ENCODE measurements around the gene NFKBIE.

The NFKBIE gene

DNA sequence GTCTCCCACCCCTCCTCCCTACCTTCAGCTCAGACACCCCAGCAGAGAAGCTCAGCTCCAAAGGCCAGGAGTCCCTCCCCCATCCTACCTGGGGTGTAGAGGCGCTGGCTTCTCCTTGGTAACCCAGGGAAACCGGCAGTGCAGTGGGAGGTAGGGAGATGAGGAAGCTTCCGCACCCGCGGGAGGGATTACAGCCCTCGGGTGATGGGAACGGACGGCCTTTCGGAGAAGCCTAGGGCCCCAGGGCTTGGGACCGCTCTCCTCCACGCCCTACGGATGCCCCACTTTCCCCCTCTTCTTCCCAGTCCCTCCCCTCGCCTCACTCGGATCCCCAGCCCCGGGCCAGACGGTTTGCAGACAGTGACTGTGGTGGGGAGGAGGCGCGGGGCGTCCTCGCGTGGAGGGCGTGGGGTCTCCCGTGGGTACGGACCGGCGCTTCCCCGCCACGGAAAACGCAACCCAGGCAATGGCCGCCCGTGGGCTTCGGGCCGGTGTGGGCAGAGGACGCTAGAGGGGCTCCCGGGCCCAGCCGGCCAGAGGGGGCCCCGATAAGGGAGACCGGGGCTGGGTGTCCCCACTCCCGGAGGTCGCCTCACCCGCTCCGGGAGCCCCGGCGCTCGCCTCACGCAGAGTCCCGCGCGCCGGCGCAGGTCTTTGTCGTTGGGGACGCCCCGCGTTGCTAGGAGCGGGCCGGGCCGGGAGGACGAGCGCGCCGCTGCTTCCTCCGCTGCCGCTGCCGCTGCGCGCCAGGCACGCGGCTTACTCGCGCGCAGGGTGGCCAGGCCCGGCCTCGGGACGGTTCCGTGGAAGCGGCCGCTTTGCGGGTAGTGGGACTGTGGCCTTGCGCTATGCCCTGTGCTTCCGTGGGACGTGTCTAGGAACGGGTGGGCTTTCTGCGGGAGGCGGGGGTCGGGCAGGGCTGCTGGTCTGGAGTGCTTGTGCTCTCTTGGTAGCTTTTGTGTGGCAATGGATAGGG, 32.0 kb upstream of the NFKBIE start:
- DNase-seq: peak; percentile 52

- no peak for DNase-seq
Observed at GRCh38 chr6:44294832-44295791, 29.8 kb upstream of the NFKBIE start.

DNA sequence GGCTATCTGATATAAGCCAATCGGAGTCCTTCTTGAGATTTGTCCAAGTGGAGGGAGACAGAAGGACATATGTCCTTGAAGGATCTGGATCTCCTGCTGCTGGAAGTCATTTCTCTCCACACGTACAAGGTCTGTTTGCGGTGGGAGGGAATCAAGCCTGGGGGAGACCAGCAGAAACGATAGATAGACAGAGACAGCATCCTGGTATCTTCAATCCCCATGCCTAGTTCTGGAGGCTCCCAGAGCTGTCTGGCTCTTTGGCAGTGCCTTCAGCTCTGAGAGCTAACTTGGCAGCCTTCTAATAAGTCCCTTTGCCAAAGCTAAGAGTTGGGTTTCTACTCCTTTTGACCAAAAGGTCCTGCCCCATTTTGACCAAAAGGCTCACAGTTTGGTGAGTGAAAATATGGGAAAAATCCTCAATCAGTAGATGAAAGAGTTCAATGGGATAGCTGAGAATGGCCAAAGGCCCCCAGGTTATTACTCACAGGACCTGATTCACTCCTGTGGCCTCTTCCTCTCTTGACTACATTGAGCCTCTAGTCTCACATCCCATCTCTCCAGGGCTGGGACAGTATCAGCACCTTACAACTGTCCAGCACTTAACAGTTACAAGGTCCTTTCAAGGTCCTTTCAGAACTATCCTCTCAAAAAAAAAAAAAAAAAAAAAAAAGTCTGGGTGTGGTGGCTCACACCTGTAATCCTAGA, 27.5 kb upstream of the NFKBIE start:
- no peak for DNase-seq

- no peak for DNase-seq
Observed at GRCh38 chr6:44291841-44292240, 26.5 kb upstream of the NFKBIE start.

- DNase-seq: no peak
Observed at GRCh38 chr6:44289726-44290260, 24.4 kb upstream of the NFKBIE start.

DNA sequence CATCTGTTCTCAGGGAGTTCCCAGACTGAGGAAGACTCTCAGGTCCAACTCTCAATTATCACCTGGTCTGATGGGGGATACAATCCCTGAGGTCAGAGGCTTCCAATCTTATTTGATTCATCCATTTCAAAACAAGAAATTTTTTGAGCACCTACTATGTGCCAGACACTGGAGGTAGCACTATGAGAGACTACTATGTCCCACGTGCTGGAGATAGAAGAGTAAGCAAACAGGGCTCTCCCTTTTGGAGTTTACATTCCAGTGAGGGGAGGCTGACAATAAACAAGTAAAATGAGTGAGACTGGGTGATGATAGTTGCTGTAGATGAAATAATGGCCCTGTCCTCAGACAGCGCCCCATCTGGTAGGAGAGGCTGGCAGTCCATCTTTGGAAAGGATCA, 21.4 kb upstream of the NFKBIE start:
- DNase-seq: no peak

- DNase-seq: no peak
Observed at GRCh38 chr6:44286285-44286565, 20.9 kb upstream of the NFKBIE start.

DNA sequence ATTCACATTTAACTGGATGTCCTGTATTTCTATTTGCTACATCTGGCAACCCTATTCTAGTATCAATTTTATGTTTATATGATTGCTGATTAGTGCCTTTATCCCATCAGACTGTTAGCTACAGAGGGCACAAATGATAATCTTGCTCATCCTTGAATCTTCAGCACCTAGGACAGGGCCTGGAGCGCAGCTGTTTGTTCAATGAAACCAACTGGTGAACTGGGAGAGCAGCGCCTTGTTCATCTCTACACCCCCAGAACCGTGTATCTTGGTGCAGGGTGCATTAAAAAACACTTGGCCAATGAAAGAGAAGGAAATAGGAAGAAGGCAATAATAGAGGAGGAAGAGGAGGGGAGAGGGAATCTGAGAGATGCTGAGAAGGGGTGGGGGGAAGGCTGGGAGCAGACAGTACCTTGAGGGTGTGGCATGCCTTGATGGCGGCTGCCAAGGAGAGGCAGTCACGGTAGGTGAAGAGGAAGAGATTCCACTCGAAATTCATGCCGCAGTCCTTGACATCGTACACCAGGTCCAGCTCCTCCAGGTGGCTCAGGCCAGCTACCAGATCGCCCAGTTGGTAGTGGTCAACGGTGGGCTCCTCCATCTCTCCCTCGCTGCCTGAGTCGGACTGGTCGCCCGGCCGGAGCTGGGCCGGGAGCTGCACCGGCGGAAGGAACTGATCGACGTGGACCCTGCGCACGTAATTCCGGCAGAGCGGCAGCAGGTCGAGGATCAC, 20.4 kb upstream of the NFKBIE start:
- DNase-seq: no peak

DNA sequence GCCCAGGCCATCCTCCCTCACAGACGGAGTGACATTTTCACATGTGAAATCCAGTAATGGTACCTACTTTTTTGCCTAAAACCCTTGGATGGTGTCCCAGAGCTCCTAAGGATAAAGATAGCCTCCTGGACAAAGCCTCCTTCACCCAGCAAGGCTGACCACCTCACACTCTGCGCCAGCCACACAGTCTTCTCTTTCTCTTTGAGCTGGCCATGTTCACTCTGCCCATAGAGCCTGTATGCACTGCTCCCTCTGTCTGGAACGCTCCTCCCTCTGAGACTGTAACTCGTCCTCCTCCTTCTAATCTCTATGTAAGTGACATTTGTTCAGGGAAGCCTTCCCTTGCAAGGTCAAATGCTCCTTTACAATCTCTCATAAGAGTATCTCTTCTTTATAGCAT, 19.5 kb upstream of the NFKBIE start:
- DNase-seq: no peak

- no peak for DNase-seq
Observed at GRCh38 chr6:44284121-44284520, 18.8 kb upstream of the NFKBIE start.

DNA sequence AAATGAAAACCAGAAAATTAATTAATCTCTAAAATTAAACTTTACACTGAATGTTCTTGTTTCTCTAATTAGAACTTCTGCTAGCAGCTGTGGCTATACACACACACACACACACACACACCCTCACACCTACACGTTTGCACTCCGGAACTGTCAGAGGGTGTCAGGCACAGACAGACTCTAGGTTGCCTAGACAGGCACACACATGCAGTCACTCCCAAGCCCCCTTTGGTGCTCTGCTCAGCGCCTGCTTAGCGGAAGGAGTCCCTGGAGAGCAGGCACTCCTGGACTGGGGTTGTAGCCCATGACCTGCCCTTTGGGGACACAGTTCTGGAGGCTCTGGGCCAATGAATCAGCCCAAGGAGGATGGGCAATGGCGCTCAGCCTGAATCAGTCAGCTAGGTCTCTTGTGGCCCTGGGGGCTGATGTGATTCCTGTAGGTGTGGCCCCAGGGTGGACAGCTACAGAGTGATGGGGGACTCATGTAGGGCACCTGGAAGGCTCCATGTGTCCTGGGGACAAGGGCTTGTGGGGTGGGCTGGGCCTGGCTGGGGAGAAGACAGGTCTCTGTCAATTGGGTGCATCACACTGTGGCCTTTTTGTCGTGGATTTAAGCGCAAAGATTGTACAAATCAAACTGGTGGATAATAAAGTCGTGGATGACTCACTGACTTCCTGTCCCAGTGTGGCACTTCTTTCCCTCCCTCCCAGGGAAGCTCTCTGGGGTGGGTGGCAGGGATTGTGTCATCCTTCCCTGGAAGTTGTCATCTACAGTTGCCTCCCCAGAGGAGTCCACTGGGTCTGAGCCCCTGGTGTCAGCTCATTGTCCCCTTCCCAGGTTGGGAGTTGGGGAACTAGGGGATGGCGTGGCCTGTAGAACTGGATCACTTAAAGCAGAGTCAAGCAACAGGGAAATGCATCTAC, 13.7 kb upstream of the NFKBIE start:
- DNase-seq: no peak

GRCh38 chr6:44278315-44278714, 13.0 kb upstream of the NFKBIE start:
- DNase-seq: no peak

DNA sequence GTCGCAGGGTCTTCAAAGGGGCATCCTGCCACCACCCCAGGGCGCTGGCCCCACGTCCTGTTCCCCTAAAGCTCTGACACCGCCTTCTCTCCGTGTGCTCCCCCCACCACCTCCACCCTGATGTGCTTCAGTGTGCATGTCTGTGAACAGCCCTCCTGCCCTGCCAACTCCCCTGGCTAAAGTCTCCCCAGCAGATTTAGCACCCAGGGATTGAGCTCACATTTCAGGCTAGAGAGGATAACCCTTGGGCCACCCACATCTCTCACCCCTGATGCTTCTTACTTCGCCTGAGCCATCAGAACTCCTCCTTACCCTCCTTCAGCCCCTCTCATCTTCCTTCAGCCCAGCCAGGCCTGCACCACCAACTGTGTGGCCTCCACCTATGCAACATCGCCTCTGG, 12.4 kb upstream of the NFKBIE start:
- DNase-seq: no peak

DNA sequence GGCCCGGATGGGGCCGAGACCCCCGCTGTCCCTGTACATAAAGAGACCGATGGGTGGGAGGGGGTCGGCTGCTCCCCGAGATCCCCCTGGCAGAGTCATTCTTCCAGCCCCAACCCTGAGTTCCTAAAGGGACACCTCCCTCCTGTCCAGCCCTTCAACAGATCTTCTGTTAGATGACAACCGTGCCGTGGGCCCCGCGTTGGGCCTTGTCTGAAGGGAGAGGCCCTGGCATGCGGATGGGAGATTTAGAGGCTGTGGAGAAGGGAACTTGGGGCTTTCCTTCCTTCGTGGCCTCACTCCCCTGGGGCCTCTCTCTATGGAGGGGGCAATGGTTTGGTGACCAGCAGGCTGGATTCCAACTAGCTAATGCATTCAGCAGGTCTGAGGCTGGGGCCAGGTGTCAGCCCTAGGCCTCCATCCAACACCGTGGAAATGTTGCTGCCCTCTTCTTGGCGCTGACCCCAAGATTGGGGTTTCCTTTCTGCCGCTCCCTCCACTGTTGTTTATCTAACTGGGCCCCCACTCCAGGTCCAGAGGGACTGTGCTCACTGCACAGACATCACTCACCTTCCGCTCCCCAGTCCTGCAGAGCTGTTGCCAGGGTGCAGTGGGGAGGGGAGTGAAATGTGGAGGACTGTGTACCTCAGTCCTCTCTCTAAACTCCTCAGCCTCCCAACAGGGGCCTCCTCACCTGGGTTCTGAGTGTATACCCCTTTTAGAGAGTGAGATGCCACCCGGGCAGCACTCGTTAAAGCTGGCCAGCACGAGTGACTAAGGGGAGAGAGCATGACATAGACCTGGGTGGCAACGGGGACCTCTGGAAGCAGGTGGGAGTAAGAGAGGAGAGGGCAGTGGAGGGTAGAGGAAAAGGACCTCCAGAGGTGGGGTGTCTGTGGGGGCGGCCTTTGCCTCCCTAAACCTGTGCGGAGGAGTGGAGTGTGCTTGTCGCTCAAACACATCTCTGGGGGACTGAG, 11.6 kb upstream of the NFKBIE start:
- DNase-seq: no peak

- no peak for DNase-seq
Observed at GRCh38 chr6:44275749-44276648, 10.6 kb upstream of the NFKBIE start.

GRCh38 chr6:44275271-44275748, 10.0 kb upstream of the NFKBIE start:
- DNase-seq: no peak

GRCh38 chr6:44273617-44274016, 8.3 kb upstream of the NFKBIE start:
- no peak for DNase-seq

DNA sequence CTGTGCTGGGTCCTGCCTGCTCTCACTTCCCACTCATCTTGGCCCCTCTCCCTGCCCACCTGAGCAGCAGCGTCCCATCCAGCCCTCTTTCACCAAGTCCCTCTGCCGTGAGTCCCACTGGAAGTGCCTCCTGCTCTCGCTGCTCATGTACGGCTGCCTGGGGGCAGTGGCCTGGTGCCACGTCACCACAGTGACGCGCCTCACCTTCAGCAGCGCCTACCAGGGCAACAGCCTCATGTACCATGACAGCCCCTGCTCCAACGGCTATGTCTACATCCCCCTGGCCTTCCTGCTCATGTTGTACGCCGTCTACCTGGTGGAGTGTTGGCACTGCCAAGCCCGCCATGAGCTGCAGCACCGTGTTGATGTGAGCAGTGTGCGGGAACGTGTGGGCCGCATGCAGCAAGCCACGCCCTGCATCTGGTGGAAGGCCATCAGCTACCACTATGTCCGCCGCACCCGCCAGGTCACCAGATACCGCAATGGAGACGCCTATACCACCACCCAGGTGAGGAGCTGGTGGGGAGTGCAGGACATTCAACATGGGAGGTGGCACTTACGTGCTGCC, 7.7 kb upstream of the NFKBIE start:
- no peak for DNase-seq
